ENCODE measurements around the gene DNAJC1. TPM values are rescaled to one million over a fixed set of nuclear protein-coding genes. Genes with fewer than 3 reads are reported as not detected.

DNAJC1 gene
- total and polyA plus RNA-seq, 7 donors, result 9.9 to 135 (median 51.9) TPM

GRCh38 chr10:22029445-22030236 is 26.1 kb upstream of the DNAJC1 start:
- intact Hi-C loops (cut with DNase I), result no loop called here
- WGBS, 2 donors, result 54 to 75% methylated on average over 12 of the region's 12 CpGs
- H3K4me3 ChIP-seq, result no peak overlapping the region

DNA sequence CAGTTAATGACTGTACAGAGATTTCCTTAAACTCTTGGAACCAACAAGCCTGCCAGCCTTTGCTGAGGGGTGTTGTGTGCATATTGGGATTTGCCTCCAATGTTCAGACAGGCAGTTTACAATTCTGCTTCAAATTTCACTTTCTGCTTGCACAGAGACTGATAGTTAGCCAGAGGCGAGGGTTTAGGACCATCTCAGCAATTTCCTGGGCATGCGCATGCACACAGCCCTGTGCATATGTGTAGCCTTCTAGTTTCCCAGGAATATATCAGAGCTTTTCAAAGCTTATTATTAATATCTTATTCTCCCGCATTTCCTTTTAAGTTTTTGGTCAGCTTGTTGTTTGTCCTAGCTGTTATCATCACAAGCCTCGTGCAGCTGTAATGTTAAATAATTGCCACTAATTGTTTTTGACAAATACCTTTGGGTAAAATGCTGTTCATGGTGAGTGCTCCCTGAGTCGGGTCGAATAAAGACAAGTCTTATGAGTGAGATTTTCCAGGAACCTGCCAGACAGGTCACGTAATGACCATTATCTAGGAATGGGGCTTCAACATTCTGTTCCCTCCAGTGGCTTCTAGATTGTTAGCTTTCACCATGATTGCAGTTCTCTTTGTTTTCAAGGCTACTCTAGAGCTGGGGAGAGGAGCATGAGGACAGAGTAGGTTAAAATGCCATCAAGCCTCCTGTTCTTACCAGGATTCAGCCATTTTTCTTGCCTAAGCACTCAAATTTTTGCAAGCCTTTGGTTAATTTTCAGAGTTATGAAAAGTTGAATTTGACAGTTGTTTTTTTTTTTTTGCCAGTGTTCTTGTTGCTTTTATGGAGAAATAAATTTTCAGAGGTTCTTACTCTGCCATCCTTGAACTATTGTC is 24.1 kb upstream of the DNAJC1 start:
- H3K27me3 ChIP-seq, result no peaks in the 10 kb centered on the region
- no peak for TF ChIP-seq EP300 (IDR thresholded peaks at IDR 0.05)
- H3K27ac ChIP-seq, result no peak overlapping the region
- peaks cover 0 to 3% (median 0%) of the 10 kb centered on the region in 4 donors for H3K9me3 ChIP-seq
- H3K36me3 ChIP-seq, result no peaks in the 10 kb centered on the region
- H3K4me3 ChIP-seq, result no peak overlapping the region
- WGBS, 2 donors, result 86 to 91% methylated on average over 7 of the region's 7 CpGs
- H3K4me1 ChIP-seq, result peaks cover 0 to 5% (median under 1%) of the 10 kb centered on the region in 4 donors
- intact Hi-C loops (cut with DNase I), result no loop called here
- DNase-seq, result no peak

More at GRCh38 chr10:22029445-22030236, 26.1 kb upstream of the DNAJC1 start:
- TF ChIP-seq, protein P1, sequence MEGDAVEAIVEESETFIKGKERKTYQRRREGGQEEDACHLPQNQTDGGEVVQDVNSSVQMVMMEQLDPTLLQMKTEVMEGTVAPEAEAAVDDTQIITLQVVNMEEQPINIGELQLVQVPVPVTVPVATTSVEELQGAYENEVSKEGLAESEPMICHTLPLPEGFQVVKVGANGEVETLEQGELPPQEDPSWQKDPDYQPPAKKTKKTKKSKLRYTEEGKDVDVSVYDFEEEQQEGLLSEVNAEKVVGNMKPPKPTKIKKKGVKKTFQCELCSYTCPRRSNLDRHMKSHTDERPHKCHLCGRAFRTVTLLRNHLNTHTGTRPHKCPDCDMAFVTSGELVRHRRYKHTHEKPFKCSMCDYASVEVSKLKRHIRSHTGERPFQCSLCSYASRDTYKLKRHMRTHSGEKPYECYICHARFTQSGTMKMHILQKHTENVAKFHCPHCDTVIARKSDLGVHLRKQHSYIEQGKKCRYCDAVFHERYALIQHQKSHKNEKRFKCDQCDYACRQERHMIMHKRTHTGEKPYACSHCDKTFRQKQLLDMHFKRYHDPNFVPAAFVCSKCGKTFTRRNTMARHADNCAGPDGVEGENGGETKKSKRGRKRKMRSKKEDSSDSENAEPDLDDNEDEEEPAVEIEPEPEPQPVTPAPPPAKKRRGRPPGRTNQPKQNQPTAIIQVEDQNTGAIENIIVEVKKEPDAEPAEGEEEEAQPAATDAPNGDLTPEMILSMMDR (IDR thresholded peaks at IDR 0.05), result no peak
- no peak for TF ChIP-seq POLR2A (IDR thresholded peaks at IDR 0.05)
- no peak for TF ChIP-seq EP300 (IDR thresholded peaks at IDR 0.05)
- Histone ChIP-seq H3K9me3 (peaks cover 0 to 7% (median 0%) of the 10 kb centered on the region in 4 donors), H3K4me1 (no peaks in the 10 kb centered on the region), H3K36me3 (no peaks in the 10 kb centered on the region), H3K27ac (no peak overlapping the region), H3K27me3 (no peaks in the 10 kb centered on the region)
- DNase-seq, result no peak

- Histone ChIP-seq H3K36me3 (no peaks in the 10 kb centered on the region), H3K4me1 (peaks cover 0 to 17% (median 11%) of the 10 kb centered on the region in 4 donors), H3K27ac (no peak overlapping the region), H3K27me3 (no peaks in the 10 kb centered on the region), H3K4me3 (no peak overlapping the region), H3K9me3 (no peaks in the 10 kb centered on the region)
- intact Hi-C loops (cut with DNase I), result no loop called here
- WGBS, 2 donors, result 83 to 91% methylated on average over 1 of the region's 1 CpG
- DNase-seq, result no peak
- no peak for TF ChIP-seq POLR2A (IDR thresholded peaks at IDR 0.05)
- no peak for TF ChIP-seq POLR2AphosphoS5 (IDR thresholded peaks at IDR 0.05)
- TF ChIP-seq EP300 (IDR thresholded peaks at IDR 0.05), result no peak
- TF ChIP-seq, protein P1 (IDR thresholded peaks at IDR 0.05), result no peak
Observed at GRCh38 chr10:22026287-22026686, 22.8 kb upstream of the DNAJC1 start.

DNA sequence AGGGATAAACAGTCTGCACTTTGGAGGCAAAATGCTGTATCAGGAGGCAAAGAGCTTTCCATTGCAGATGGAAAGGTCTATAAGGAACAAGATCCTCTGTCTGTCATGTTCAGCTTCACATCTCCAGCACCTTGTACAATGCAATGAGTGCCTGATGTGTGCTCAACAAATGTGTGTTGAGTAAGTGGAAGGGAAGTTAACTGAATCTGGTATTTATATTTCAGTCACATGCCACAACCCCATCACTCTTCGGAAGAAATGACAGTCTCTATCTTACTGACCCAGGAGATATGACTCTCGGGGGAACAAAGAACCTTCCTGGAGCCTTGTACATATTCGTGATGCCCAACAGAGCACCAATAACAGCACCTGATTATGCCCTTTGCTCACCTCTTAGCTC is 20.0 kb upstream of the DNAJC1 start:
- Histone ChIP-seq H3K36me3 (no peaks in the 10 kb centered on the region), H3K9me3 (no peaks in the 10 kb centered on the region), H3K27me3 (no peaks in the 10 kb centered on the region), H3K4me3 (no peak overlapping the region), H3K4me1 (peaks cover 0 to 17% (median 11%) of the 10 kb centered on the region in 4 donors), H3K27ac (no peak overlapping the region)
- DNase-seq, result no peak
- intact Hi-C loops (cut with DNase I), result loop anchor here (5.0 kb wide), 1 partner anchor 64 kb away; no protein-coding TSS in a partner anchor
- WGBS, 2 donors, result 39 to 57% methylated on average over 3 of the region's 3 CpGs
- TF ChIP-seq, protein P1 (IDR thresholded peaks at IDR 0.05), result no peak
- TF ChIP-seq EP300 (IDR thresholded peaks at IDR 0.05), result no peak
- no peak for TF ChIP-seq POLR2AphosphoS5 (IDR thresholded peaks at IDR 0.05)
- no peak for TF ChIP-seq POLR2A (IDR thresholded peaks at IDR 0.05)

Data from sigmoid colon (tissue), 7 donors.